ENCODE measurements around the gene DNAAF3. TPM values are rescaled to one million over a fixed set of nuclear protein-coding genes. Genes with fewer than 3 reads are reported as not detected.
"Not testable (repeated sequence)": the region's sequence is repeated elsewhere in the genome, so short reads cannot be mapped to it uniquely, and the experiment has no call there.

The DNAAF3 gene
- total and polyA plus RNA-seq, 9 donors, result 0.16 to 34.8 (median 1.0) TPM; not detected in 2

- H3K27me3 ChIP-seq, result peaks cover 2% of the 10 kb centered on the region
Observed at GRCh38 chr19:55173714-55174409, 7.4 kb upstream of the DNAAF3 start.

GRCh38 chr19:55173186-55173713 is 6.8 kb upstream of the DNAAF3 start:
- WGBS, 3 donors, result 1 to 2% (median 2%) methylated on average over 22 to 32 of the region's 32 CpGs
- Histone ChIP-seq H3K4me1 (ENCODE audit: insufficient read depth) (peaks cover 1% of the 10 kb centered on the region), H3K9me3 (no peaks in the 10 kb centered on the region), H3K36me3 (no peaks in the 10 kb centered on the region), H3K4me3 (peak overlapping the region; percentile 20), H3K27me3 (peaks cover 2% of the 10 kb centered on the region), H3K27ac (no peak overlapping the region)
- no peak for DNase-seq
- no peak for TF ChIP-seq EP300 (IDR thresholded peaks at IDR 0.05)
- no peak for TF ChIP-seq CTCF (IDR thresholded peaks at IDR 0.05)
- no peak for TF ChIP-seq POLR2A (IDR thresholded peaks at IDR 0.05)
- intact Hi-C loops (cut with DNase I), result no loop called here

More at GRCh38 chr19:55173714-55174409, 7.4 kb upstream of the DNAAF3 start:
- intact Hi-C loops (cut with DNase I), result no loop called here
- Histone ChIP-seq H3K9me3 (no peaks in the 10 kb centered on the region), H3K4me1 (ENCODE audit: insufficient read depth) (peaks cover 3% of the 10 kb centered on the region), H3K27ac (no peak overlapping the region), H3K4me3 (peak overlapping the region; percentile 20), H3K36me3 (no peaks in the 10 kb centered on the region)
- WGBS, 3 donors, result 0 to 1% (median 1%) methylated on average over 32 to 37 of the region's 37 CpGs
- peak in 2 of 5 donors; percentile 51 to 54 for DNase-seq
- no peak for TF ChIP-seq POLR2A (IDR thresholded peaks at IDR 0.05)
- no peak for TF ChIP-seq EP300 (IDR thresholded peaks at IDR 0.05)
- TF ChIP-seq CTCF (IDR thresholded peaks at IDR 0.05), result no peak

- H3K4me3 ChIP-seq, result no peak overlapping the region
Observed at GRCh38 chr19:55172741-55173140, 6.3 kb upstream of the DNAAF3 start.

GRCh38 chr19:55172318-55172717 is 5.9 kb upstream of the DNAAF3 start:
- intact Hi-C loops (cut with DNase I); DNase-seq: not testable (repeated sequence)
- WGBS, 3 donors, result 37 to 61% (median 58%) methylated on average over 9 of the region's 9 CpGs

More at GRCh38 chr19:55172741-55173140, 6.3 kb upstream of the DNAAF3 start:
- WGBS, 3 donors, result 6 to 17% (median 12%) methylated on average over 12 of the region's 12 CpGs
- no peaks in the 10 kb centered on the region for H3K36me3 ChIP-seq
- no peak for DNase-seq
- H3K9me3 ChIP-seq, result no peaks in the 10 kb centered on the region
- no peak overlapping the region for H3K27ac ChIP-seq
- H3K27me3 ChIP-seq, result peaks cover 2% of the 10 kb centered on the region
- intact Hi-C loops (cut with DNase I), result no loop called here
- H3K4me1 ChIP-seq (ENCODE audit: insufficient read depth), result peaks cover 1% of the 10 kb centered on the region
- no peak for TF ChIP-seq CTCF (IDR thresholded peaks at IDR 0.05)
- no peak for TF ChIP-seq POLR2A (IDR thresholded peaks at IDR 0.05)
- no peak for TF ChIP-seq EP300 (IDR thresholded peaks at IDR 0.05)

GRCh38 chr19:55171440-55171839 is 5.0 kb upstream of the DNAAF3 start:
- Histone ChIP-seq H3K4me1 (ENCODE audit: insufficient read depth) (peaks cover 1% of the 10 kb centered on the region), H3K9me3 (no peaks in the 10 kb centered on the region), H3K27ac (no peak overlapping the region), H3K36me3 (no peaks in the 10 kb centered on the region), H3K4me3 (no peak overlapping the region), H3K27me3 (no peaks in the 10 kb centered on the region)
- intact Hi-C loops (cut with DNase I), result no loop called here
- WGBS, 3 donors, result 76 to 82% (median 79%) methylated on average over 5 of the region's 5 CpGs
- DNase-seq, result no peak
- TF ChIP-seq CTCF (IDR thresholded peaks at IDR 0.05) (no peak), EP300 (IDR thresholded peaks at IDR 0.05) (no peak), POLR2A (IDR thresholded peaks at IDR 0.05) (no peak)

More at GRCh38 chr19:55172318-55172717, 5.9 kb upstream of the DNAAF3 start:
- not testable (repeated sequence) for H3K27me3 ChIP-seq; H3K9me3 ChIP-seq; H3K4me1 ChIP-seq (ENCODE audit: insufficient read depth); H3K36me3 ChIP-seq; H3K27ac ChIP-seq; H3K4me3 ChIP-seq
